Head of caudate nucleus (tissue), 42 donors: ENCODE results near the gene THTPA.
"Not testable (repeated sequence)": the region's sequence is repeated elsewhere in the genome, so short reads cannot be mapped to it uniquely, and the experiment has no call there.

Source experiments
- DNase-seq, 42 donors: peaks; one replicate each; pipeline versions ENCODE4 v3.0.0 to v3.0.0-alpha.2; 2020 to 2021; ENCODE audit warnings: mixed read lengths in 7 of 42
- intact Hi-C: fragments of 100-400 bp; cut with DNase I; formaldehyde crosslinking; loops from one replicate; pipeline ENCODE4 v1.15.0; 2022

THTPA gene

GRCh38 chr14:23530375-23531055 is 25.6 kb upstream of the THTPA start:
- intact Hi-C loops: no loop called here
- DNase-seq: peak in 1 of 42 donors; percentile 15

- DNase-seq: no peak
- intact Hi-C loops: no loop called here
Observed at GRCh38 chr14:23531391-23531790, 24.7 kb upstream of the THTPA start.

GRCh38 chr14:23532658-23533057 is 23.4 kb upstream of the THTPA start:
- DNase-seq: no peak
- intact Hi-C loops: no loop called here

- intact Hi-C loops: no loop called here
Observed at GRCh38 chr14:23533652-23534435, 22.2 kb upstream of the THTPA start.

GRCh38 chr14:23535943-23536342 is 20.1 kb upstream of the THTPA start:
- DNase-seq: no peak
- intact Hi-C loops: no loop called here

More at GRCh38 chr14:23533652-23534435, 22.2 kb upstream of the THTPA start:
- DNase-seq: peak in 9 of 42 donors; percentile 42 to 70 (median 54)

- DNase-seq: no peak
- intact Hi-C loops: no loop called here
Observed at GRCh38 chr14:23536494-23536893, 19.6 kb upstream of the THTPA start.

- DNase-seq, intact Hi-C loops: not testable (repeated sequence)
Observed at GRCh38 chr14:23536906-23537305, 19.2 kb upstream of the THTPA start.

GRCh38 chr14:23537351-23538049 is 18.6 kb upstream of the THTPA start:
- peak in 27 of 42 donors; percentile 24 to 78 (median 56) for DNase-seq
- intact Hi-C loops: no loop called here

GRCh38 chr14:23538050-23538718 is 17.9 kb upstream of the THTPA start:
- no peak for DNase-seq
- intact Hi-C loops: no loop called here

GRCh38 chr14:23538785-23539184 is 17.3 kb upstream of the THTPA start:
- DNase-seq: peak in 32 of 42 donors; percentile 45 to 83 (median 65)

GRCh38 chr14:23539248-23540140 is 16.6 kb upstream of the THTPA start:
- DNase-seq: peak in 29 of 42 donors; percentile 23 to 86 (median 60)
- intact Hi-C loops: no loop called here

More at GRCh38 chr14:23538785-23539184, 17.3 kb upstream of the THTPA start:
- intact Hi-C loops: no loop called here

GRCh38 chr14:23540141-23540469 is 16.0 kb upstream of the THTPA start:
- intact Hi-C loops: no loop called here
- DNase-seq: no peak

- intact Hi-C loops: no loop called here
- peak in 1 of 42 donors; percentile 43 for DNase-seq
Observed at GRCh38 chr14:23542261-23542660, 13.8 kb upstream of the THTPA start.

GRCh38 chr14:23543403-23543802 is 12.7 kb upstream of the THTPA start:
- intact Hi-C loops: no loop called here
- DNase-seq: no peak

- intact Hi-C loops: no loop called here
- peak in 40 of 42 donors; percentile 36 to 85 (median 68) for DNase-seq
Observed at GRCh38 chr14:23544511-23545447, 11.3 kb upstream of the THTPA start.

- intact Hi-C loops: no loop called here
- DNase-seq: no peak
Observed at GRCh38 chr14:23545740-23546365, 10.2 kb upstream of the THTPA start.
